ENCODE results near the gene PGAP6.
A peak's percentile ranks its signal among the peaks of the same experiment; 100 is the strongest.
"Not testable (repeated sequence)": the region's sequence is repeated elsewhere in the genome, so short reads cannot be mapped to it uniquely, and the experiment has no call there.

The PGAP6 gene

GRCh38 chr16:363766-364490 lies 17.9 kb downstream of the PGAP6 start:
- no peak for DNase-seq

GRCh38 chr16:363110-363765 lies 18.5 kb downstream of the PGAP6 start:
- no peak for DNase-seq

- DNase-seq = not testable (repeated sequence)
These were observed 19.1 kb downstream of the PGAP6 start for GRCh38 chr16:362702-362999.

- peak; percentile 22 for DNase-seq
These were observed 19.7 kb downstream of the PGAP6 start for GRCh38 chr16:361872-362701.

- no peak for DNase-seq
These were observed 20.4 kb downstream of the PGAP6 start for GRCh38 chr16:361341-361871.

GRCh38 chr16:360698-361336 lies 21.0 kb downstream of the PGAP6 start:
- no peak for DNase-seq

GRCh38 chr16:359871-360697 lies 21.7 kb downstream of the PGAP6 start:
- no peak for DNase-seq

- DNase-seq = no peak
These were observed 22.6 kb downstream of the PGAP6 start for GRCh38 chr16:359067-359763.

- no peak for DNase-seq
These were observed 25.0 kb downstream of the PGAP6 start for GRCh38 chr16:356741-357140.

- no peak for DNase-seq
These were observed 26.8 kb downstream of the PGAP6 start for GRCh38 chr16:354971-355461.

GRCh38 chr16:354291-354881 lies 27.4 kb downstream of the PGAP6 start:
- no peak for DNase-seq

- no peak for DNase-seq
These were observed 28.1 kb downstream of the PGAP6 start for GRCh38 chr16:353404-354290.

GRCh38 chr16:352547-353403 lies 29.0 kb downstream of the PGAP6 start, which contains the start of gene AXIN1:
AXIN1 (minus strand) TSS chr16:352723; CDS start chr16:347025, 5,698 bp downstream.
- DNase-seq = peak; percentile 86

GRCh38 chr16:351804-352520 lies 29.8 kb downstream of the PGAP6 start:
- DNase-seq = no peak

- no peak for DNase-seq
These were observed 31.6 kb downstream of the PGAP6 start for GRCh38 chr16:350203-350602.

GRCh38 chr16:349211-349610 lies 32.6 kb downstream of the PGAP6 start:
- no peak for DNase-seq

GRCh38 chr16:348495-348894 lies 33.3 kb downstream of the PGAP6 start:
- DNase-seq = not testable (repeated sequence)

GRCh38 chr16:347203-347602 lies 34.6 kb downstream of the PGAP6 start:
- DNase-seq = no peak

Data from GF-D8 (cell line).